ENCODE results near the gene ADAM8. TPM values are rescaled to one million over a fixed set of nuclear protein-coding genes. Genes with fewer than 3 reads are reported as not detected.

The ADAM8 gene
- polyA plus RNA-seq, 1 of the 3 experiments (the other 2 are of a cell fraction), result 1.7 TPM

DNA sequence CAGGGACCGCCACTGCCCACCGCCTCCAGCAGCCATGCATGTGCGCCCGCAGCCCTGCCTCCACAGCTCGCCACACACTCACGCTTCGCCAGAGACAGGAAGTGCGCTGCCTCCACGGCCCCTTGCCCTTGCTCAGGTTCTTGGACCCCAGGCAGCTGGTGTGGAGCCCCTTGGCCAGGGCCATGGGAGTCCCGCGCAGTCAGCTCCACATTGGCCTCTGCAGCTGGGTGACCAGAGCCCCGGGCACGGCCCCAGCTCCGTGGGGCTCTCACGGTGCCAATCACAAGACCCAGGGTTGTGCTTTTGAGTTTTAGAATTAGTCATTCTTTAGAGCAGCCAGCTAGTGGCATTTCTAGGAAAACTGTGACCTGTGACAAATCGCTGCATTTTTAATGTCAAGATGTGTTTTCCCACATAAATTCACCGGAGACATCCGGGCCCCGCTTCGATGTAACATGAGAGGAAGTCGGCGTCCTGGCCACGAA lies 50.9 kb downstream of the ADAM8 start (continued):
- TF ChIP-seq, protein P1, sequence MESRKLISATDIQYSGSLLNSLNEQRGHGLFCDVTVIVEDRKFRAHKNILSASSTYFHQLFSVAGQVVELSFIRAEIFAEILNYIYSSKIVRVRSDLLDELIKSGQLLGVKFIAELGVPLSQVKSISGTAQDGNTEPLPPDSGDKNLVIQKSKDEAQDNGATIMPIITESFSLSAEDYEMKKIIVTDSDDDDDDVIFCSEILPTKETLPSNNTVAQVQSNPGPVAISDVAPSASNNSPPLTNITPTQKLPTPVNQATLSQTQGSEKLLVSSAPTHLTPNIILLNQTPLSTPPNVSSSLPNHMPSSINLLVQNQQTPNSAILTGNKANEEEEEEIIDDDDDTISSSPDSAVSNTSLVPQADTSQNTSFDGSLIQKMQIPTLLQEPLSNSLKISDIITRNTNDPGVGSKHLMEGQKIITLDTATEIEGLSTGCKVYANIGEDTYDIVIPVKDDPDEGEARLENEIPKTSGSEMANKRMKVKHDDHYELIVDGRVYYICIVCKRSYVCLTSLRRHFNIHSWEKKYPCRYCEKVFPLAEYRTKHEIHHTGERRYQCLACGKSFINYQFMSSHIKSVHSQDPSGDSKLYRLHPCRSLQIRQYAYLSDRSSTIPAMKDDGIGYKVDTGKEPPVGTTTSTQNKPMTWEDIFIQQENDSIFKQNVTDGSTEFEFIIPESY (IDR thresholded peaks at IDR 0.05; ENCODE audit: borderline replicate concordance, low read depth), result no peak
- TF ChIP-seq RXRA (IDR thresholded peaks at IDR 0.05; ENCODE audit: borderline replicate concordance, low read depth), result no peak
- TF ChIP-seq, protein P2, sequence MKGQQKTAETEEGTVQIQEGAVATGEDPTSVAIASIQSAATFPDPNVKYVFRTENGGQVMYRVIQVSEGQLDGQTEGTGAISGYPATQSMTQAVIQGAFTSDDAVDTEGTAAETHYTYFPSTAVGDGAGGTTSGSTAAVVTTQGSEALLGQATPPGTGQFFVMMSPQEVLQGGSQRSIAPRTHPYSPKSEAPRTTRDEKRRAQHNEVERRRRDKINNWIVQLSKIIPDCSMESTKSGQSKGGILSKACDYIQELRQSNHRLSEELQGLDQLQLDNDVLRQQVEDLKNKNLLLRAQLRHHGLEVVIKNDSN (IDR thresholded peaks at IDR 0.05; ENCODE audit: borderline replicate concordance, low read depth), result no peak
- TF ChIP-seq, protein P3, sequence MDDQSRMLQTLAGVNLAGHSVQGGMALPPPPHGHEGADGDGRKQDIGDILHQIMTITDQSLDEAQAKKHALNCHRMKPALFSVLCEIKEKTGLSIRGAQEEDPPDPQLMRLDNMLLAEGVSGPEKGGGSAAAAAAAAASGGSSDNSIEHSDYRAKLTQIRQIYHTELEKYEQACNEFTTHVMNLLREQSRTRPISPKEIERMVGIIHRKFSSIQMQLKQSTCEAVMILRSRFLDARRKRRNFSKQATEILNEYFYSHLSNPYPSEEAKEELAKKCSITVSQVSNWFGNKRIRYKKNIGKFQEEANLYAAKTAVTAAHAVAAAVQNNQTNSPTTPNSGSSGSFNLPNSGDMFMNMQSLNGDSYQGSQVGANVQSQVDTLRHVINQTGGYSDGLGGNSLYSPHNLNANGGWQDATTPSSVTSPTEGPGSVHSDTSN (IDR thresholded peaks at IDR 0.05), result no peak

DNA sequence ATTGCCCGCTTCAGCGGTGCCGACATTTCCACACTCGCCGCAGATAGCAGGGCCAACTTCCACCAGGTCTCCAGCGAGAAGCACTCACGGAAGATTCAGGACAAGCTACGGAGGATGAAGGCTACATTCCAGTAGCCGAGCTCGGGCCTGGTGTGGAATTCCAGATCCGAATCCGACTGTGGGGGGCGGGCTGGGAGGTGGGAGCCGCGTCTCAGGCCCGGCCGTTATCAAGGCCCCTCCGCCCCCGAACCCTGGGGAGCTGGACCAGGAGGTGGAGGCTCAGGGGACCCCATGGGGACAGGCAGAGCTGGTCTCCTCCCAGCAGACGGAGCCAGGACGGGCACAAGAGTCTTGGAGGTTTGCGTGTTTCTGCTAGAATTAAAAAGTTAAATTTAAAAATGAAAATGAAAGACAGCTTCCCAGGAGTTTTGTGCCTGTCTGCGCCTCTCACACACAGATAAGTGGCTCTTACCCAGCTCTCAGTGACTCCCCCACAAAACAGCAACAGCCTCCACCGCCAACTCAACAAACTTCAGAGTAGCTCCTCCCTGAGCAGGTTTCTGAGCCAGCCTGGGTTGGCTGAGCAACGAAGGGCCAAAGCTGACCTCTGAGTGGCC lies 51.8 kb downstream of the ADAM8 start:
- no peak overlapping the region for H3K4me2 ChIP-seq
- no peak overlapping the region for H2AFZ ChIP-seq (ENCODE audit: low read depth)
- no peaks in the 10 kb centered on the region for H3K36me3 ChIP-seq (replicated peaks in 1 of 2; ENCODE audit: control insufficient read depth in 1 of 2, insufficient read depth in 2 of 2, low read length in 1 of 2)
- peaks cover 22% of the 10 kb centered on the region for H3K27me3 ChIP-seq (ENCODE audit: insufficient read depth)
- no peaks in the 10 kb centered on the region for H3F3A ChIP-seq (replicated peaks; ENCODE audit: insufficient read depth)
- H3K9me2 ChIP-seq, result no peaks in the 10 kb centered on the region
- H3K4me3 ChIP-seq (ENCODE audit: low read depth in 2 of 2, low read length in 1 of 2), result no peak overlapping the region
- no peaks in the 10 kb centered on the region for H3K9me3 ChIP-seq
- H4K20me1 ChIP-seq (ENCODE audit: insufficient read depth), result no peaks in the 10 kb centered on the region
- ChIA-PET CTCF (interaction anchor here (1.2 to 2.4 kb wide), 2 partner anchors 11 to 320 kb away, joined by 3 to 5 read pairs; no protein-coding TSS in a partner anchor), POLR2A (no interaction called here)
- H3K4me1 ChIP-seq (ENCODE audit: control insufficient read depth in 1 of 2, insufficient read depth in 2 of 2, low read depth in 1 of 2, low read length in 1 of 2), result no peaks in the 10 kb centered on the region; a peak in 1 of 4 replicates
- H3K79me2 ChIP-seq (ENCODE audit: insufficient read depth), result no peaks in the 10 kb centered on the region
- DNase-seq, result no peak
- TF ChIP-seq NRF1 (IDR thresholded peaks at IDR 0.05; ENCODE audit: low read depth, low read length), result no peak
- no peak for TF ChIP-seq TCF12 (IDR thresholded peaks at IDR 0.05)
- TF ChIP-seq SIN3A (IDR thresholded peaks at IDR 0.05; ENCODE audit: borderline replicate concordance, low read depth, low read length), result no peak
- TF ChIP-seq, protein P4, sequence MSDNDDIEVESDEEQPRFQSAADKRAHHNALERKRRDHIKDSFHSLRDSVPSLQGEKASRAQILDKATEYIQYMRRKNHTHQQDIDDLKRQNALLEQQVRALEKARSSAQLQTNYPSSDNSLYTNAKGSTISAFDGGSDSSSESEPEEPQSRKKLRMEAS (IDR thresholded peaks at IDR 0.05; ENCODE audit: low read depth), result no peak
- no peak for TF ChIP-seq GABPA (IDR thresholded peaks at IDR 0.05; ENCODE audit: low read depth)
- no peak for TF ChIP-seq JUND (IDR thresholded peaks at IDR 0.05)
- TF ChIP-seq, protein P5, sequence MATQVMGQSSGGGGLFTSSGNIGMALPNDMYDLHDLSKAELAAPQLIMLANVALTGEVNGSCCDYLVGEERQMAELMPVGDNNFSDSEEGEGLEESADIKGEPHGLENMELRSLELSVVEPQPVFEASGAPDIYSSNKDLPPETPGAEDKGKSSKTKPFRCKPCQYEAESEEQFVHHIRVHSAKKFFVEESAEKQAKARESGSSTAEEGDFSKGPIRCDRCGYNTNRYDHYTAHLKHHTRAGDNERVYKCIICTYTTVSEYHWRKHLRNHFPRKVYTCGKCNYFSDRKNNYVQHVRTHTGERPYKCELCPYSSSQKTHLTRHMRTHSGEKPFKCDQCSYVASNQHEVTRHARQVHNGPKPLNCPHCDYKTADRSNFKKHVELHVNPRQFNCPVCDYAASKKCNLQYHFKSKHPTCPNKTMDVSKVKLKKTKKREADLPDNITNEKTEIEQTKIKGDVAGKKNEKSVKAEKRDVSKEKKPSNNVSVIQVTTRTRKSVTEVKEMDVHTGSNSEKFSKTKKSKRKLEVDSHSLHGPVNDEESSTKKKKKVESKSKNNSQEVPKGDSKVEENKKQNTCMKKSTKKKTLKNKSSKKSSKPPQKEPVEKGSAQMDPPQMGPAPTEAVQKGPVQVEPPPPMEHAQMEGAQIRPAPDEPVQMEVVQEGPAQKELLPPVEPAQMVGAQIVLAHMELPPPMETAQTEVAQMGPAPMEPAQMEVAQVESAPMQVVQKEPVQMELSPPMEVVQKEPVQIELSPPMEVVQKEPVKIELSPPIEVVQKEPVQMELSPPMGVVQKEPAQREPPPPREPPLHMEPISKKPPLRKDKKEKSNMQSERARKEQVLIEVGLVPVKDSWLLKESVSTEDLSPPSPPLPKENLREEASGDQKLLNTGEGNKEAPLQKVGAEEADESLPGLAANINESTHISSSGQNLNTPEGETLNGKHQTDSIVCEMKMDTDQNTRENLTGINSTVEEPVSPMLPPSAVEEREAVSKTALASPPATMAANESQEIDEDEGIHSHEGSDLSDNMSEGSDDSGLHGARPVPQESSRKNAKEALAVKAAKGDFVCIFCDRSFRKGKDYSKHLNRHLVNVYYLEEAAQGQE (IDR thresholded peaks at IDR 0.05; ENCODE audit: low read depth, low read length), result no peak
- no peak for TF ChIP-seq RXRA (IDR thresholded peaks at IDR 0.05; ENCODE audit: borderline replicate concordance, low read depth)
- no peak for TF ChIP-seq POLR2AphosphoS5 (IDR thresholded peaks at IDR 0.05; ENCODE audit: low read depth, low read length)
- no peak for TF ChIP-seq SMC3 (IDR thresholded peaks at IDR 0.05; ENCODE audit: low read depth, low read length)
- no peak for TF ChIP-seq TAF1 (IDR thresholded peaks at IDR 0.05; ENCODE audit: borderline replicate concordance, low read depth, low read length)
- 85% methylated on average over 22 of the region's 25 CpGs for WGBS (ENCODE audit: low lambda C conversion rate)
- no peak overlapping the region for H3K9ac ChIP-seq
- H3K27ac ChIP-seq (ENCODE audit: low read depth in 2 of 2, low read length in 1 of 2), result no peak overlapping the region
